ENCODE data around the gene HIC1. TPM values are rescaled to one million over a fixed set of nuclear protein-coding genes. Genes with fewer than 3 reads are reported as not detected.
A peak's percentile ranks its signal among the peaks of the same experiment; 100 is the strongest.

Gene HIC1
- total and polyA plus RNA-seq, 2 experiments from 2014 or later = 0.88 to 3.7 TPM

- no peak overlapping the region for H3K27ac ChIP-seq
- peaks cover 11% of the 10 kb centered on the region for H3K4me1 ChIP-seq (ENCODE audit: low read depth)
- H3K9me3 ChIP-seq (ENCODE audit: low read depth) = no peaks in the 10 kb centered on the region
- DNase-seq (ENCODE audit: low read depth in 1 of 2, low spot score in 1 of 2) = no peak
- TF ChIP-seq, protein P1, sequence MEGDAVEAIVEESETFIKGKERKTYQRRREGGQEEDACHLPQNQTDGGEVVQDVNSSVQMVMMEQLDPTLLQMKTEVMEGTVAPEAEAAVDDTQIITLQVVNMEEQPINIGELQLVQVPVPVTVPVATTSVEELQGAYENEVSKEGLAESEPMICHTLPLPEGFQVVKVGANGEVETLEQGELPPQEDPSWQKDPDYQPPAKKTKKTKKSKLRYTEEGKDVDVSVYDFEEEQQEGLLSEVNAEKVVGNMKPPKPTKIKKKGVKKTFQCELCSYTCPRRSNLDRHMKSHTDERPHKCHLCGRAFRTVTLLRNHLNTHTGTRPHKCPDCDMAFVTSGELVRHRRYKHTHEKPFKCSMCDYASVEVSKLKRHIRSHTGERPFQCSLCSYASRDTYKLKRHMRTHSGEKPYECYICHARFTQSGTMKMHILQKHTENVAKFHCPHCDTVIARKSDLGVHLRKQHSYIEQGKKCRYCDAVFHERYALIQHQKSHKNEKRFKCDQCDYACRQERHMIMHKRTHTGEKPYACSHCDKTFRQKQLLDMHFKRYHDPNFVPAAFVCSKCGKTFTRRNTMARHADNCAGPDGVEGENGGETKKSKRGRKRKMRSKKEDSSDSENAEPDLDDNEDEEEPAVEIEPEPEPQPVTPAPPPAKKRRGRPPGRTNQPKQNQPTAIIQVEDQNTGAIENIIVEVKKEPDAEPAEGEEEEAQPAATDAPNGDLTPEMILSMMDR (IDR thresholded peaks at IDR 0.05; ENCODE audit: low read depth, low read length) = no peak
- peaks cover 81% of the 10 kb centered on the region for H3K27me3 ChIP-seq
- no peaks in the 10 kb centered on the region for H3K36me3 ChIP-seq
- H3K4me3 ChIP-seq = no peak overlapping the region
Measured at GRCh38 chr17:2051933-2052559, 2.9 kb upstream of the HIC1 start.

- peaks cover 91% of the 10 kb centered on the region for H3K27me3 ChIP-seq
- H3K27ac ChIP-seq = no peak overlapping the region
- TF ChIP-seq, protein P1 (IDR thresholded peaks at IDR 0.05; ENCODE audit: low read depth, low read length) = peak; percentile 60
- H3K4me1 ChIP-seq (ENCODE audit: low read depth) = peaks cover 11% of the 10 kb centered on the region
- H3K4me3 ChIP-seq = peak overlapping the region; percentile 60
- peak; percentile 78 for DNase-seq (ENCODE audit: low read depth in 1 of 2, low spot score in 1 of 2)
- no peaks in the 10 kb centered on the region for H3K9me3 ChIP-seq (ENCODE audit: low read depth)
- no peaks in the 10 kb centered on the region for H3K36me3 ChIP-seq
Measured at GRCh38 chr17:2053380-2054261, 1.3 kb upstream of the HIC1 start.

GRCh38 chr17:2054262-2054511, 716 bp upstream of the HIC1 start:
- Histone ChIP-seq H3K27ac (no peak overlapping the region), H3K36me3 (no peaks in the 10 kb centered on the region), H3K4me3 (peak overlapping the region; percentile 60), H3K9me3 (ENCODE audit: low read depth) (no peaks in the 10 kb centered on the region), H3K27me3 (peaks cover 91% of the 10 kb centered on the region), H3K4me1 (ENCODE audit: low read depth) (peaks cover 11% of the 10 kb centered on the region)
- TF ChIP-seq, protein P1 (IDR thresholded peaks at IDR 0.05; ENCODE audit: low read depth, low read length) = no peak
- DNase-seq (ENCODE audit: low read depth in 1 of 2, low spot score in 1 of 2) = no peak

DNA sequence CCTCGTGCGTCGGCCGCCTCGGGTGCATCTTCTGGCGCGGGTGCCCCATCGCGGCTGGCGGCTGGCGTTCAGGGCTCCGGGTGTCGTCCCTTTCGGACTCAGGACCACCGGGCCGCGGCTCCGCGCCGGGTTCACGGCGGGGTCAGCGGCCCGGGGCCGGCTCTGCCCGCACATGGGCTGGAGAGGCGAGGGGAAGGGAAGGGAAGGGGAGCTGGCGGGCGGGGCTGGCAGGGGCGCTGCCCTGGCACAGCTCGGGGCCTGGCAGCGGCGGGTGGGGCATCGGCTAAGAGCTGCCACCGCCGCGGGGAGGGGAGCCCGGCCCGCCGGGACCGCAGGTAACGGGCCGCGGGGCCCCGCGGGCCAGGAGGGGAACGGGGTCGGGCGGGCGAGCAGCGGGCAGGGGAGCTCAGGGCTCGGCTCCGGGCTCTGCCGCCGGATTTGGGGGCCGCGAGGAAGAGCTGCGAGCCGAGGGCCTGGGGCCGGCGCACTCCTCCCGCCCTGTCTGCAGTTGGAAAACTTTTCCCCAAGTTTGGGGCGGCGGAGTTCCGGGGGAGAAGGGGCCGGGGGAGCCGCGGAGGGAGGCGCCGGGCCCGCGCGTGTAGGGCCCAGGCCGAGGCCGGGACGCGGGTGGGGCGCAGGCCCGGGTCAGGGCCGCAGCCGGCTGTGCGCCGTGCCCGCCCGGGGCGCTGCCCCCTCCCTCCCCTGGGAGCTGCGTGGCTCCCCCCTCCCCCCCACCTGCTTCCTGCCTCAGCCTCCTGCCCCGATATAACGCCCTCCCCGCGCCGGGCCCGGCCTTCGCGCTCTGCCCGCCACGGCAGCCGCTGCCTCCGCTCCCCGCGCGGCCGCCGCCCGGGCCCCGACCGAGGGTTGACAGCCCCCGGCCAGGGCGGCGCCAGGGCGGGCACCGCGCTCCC, 646 bp downstream of the HIC1 start:
- Histone ChIP-seq H3K27me3 (peaks cover 95% of the 10 kb centered on the region), H3K4me3 (peak overlapping the region; percentile 39), H3K27ac (no peak overlapping the region), H3K4me1 (ENCODE audit: low read depth) (peaks cover 11% of the 10 kb centered on the region), H3K36me3 (no peaks in the 10 kb centered on the region), H3K9me3 (ENCODE audit: low read depth) (no peaks in the 10 kb centered on the region)
- DNase-seq (ENCODE audit: low read depth in 1 of 2, low spot score in 1 of 2) = peak in 1 of 2 donors; percentile 70
- TF ChIP-seq, protein P1 (IDR thresholded peaks at IDR 0.05; ENCODE audit: low read depth, low read length) = no peak
